Type B pancreatic cell (in vitro differentiated cells): ENCODE results near the gene PSD. TPM values are rescaled to one million over a fixed set of nuclear protein-coding genes. Genes with fewer than 3 reads are reported as not detected.
A peak's percentile ranks its signal among the peaks of the same experiment; 100 is the strongest.

Experiments
- DNase-seq: peaks from one replicate; pipeline ENCODE4 v3.0.0; 2021; ENCODE audit warnings: mixed read lengths; ENCODE audit not compliant: unreplicated experiment; ENCODE audit errors: extremely low spot score
- H3K27ac Mint-ChIP-seq: 2 replicates; pipeline ENCODE4 v1.8.0; 2021; ENCODE audit warnings: mild to moderate bottlenecking, mixed read lengths
- H3K27me3 Mint-ChIP-seq: 2 replicates; pipeline ENCODE4 v1.8.0; 2021; ENCODE audit warnings: mixed read lengths
- H3K36me3 Mint-ChIP-seq: 2 replicates; pipeline ENCODE4 v1.8.0; 2021; ENCODE audit warnings: mixed read lengths
- H3K4me1 Mint-ChIP-seq: one replicate; pipeline ENCODE4 v1.8.0; 2021; ENCODE audit warnings: mixed read lengths; ENCODE audit not compliant: unreplicated experiment
- H3K4me3 Mint-ChIP-seq: 2 replicates; pipeline ENCODE4 v1.8.0; 2021; ENCODE audit warnings: mild to moderate bottlenecking, mixed read lengths
- H3K9me3 Mint-ChIP-seq: 2 replicates; pipeline ENCODE4 v1.8.0; 2021; ENCODE audit warnings: mixed read lengths
- total RNA-seq: library from RNA; stranded (reverse); gene quantifications from 2 replicates; pipeline ENCODE4 v1.2.1, GENCODE V29; 2021; ENCODE audit warnings: low replicate concordance
- TF ChIP-seq, protein P1 (sequence below): fragments of 200-600 bp; sonication (generic); conservative IDR thresholded peaks from 2 replicates; pipeline ENCODE4 v1.5.0; 2021; ENCODE audit warnings: antibody characterized with exemption, mild to moderate bottlenecking

PSD gene
- total RNA-seq, 1 donor from 2014 or later: 7.8 TPM

GRCh38 chr10:102421757-102422512 is 3.4 kb upstream of the PSD start:
- peaks cover 9% of the 10 kb centered on the region for H3K4me1 Mint-ChIP-seq
- H3K27me3 Mint-ChIP-seq: peaks cover 30% of the 10 kb centered on the region
- peak; percentile 71 for DNase-seq
- peak overlapping the region; percentile 95 for H3K4me3 Mint-ChIP-seq
- no peaks in the 10 kb centered on the region for H3K36me3 Mint-ChIP-seq
- TF ChIP-seq, protein P1, sequence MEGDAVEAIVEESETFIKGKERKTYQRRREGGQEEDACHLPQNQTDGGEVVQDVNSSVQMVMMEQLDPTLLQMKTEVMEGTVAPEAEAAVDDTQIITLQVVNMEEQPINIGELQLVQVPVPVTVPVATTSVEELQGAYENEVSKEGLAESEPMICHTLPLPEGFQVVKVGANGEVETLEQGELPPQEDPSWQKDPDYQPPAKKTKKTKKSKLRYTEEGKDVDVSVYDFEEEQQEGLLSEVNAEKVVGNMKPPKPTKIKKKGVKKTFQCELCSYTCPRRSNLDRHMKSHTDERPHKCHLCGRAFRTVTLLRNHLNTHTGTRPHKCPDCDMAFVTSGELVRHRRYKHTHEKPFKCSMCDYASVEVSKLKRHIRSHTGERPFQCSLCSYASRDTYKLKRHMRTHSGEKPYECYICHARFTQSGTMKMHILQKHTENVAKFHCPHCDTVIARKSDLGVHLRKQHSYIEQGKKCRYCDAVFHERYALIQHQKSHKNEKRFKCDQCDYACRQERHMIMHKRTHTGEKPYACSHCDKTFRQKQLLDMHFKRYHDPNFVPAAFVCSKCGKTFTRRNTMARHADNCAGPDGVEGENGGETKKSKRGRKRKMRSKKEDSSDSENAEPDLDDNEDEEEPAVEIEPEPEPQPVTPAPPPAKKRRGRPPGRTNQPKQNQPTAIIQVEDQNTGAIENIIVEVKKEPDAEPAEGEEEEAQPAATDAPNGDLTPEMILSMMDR: no peak
- H3K9me3 Mint-ChIP-seq: no peaks in the 10 kb centered on the region
- H3K27ac Mint-ChIP-seq: peak overlapping the region; percentile 65

GRCh38 chr10:102421507-102421756 is 2.8 kb upstream of the PSD start:
- no peak for DNase-seq
- peaks cover 8% of the 10 kb centered on the region for H3K4me1 Mint-ChIP-seq
- H3K36me3 Mint-ChIP-seq: no peaks in the 10 kb centered on the region
- TF ChIP-seq, protein P1: no peak
- no peaks in the 10 kb centered on the region for H3K9me3 Mint-ChIP-seq
- H3K27ac Mint-ChIP-seq: no peak overlapping the region
- peaks cover 31% of the 10 kb centered on the region for H3K27me3 Mint-ChIP-seq
- H3K4me3 Mint-ChIP-seq: peak overlapping the region; percentile 95

- H3K4me1 Mint-ChIP-seq: peaks cover 5% of the 10 kb centered on the region
- TF ChIP-seq, protein P1: no peak
- no peaks in the 10 kb centered on the region for H3K36me3 Mint-ChIP-seq
- DNase-seq: peak; percentile 99
- peak within 1 kb of the TSS; percentile 95 for H3K4me3 Mint-ChIP-seq
- H3K27me3 Mint-ChIP-seq: peaks cover 35% of the 10 kb centered on the region
- no peaks in the 10 kb centered on the region for H3K9me3 Mint-ChIP-seq
- H3K27ac Mint-ChIP-seq: peak within 1 kb of the TSS; percentile 98
Measured at GRCh38 chr10:102420714-102421506, 2.3 kb upstream of the PSD start, which contains the start of gene FBXL15. Gene FBXL15 (plus strand): TSS chr10:102420836. CDS start chr10:102421130, 294 bp downstream.

DNA sequence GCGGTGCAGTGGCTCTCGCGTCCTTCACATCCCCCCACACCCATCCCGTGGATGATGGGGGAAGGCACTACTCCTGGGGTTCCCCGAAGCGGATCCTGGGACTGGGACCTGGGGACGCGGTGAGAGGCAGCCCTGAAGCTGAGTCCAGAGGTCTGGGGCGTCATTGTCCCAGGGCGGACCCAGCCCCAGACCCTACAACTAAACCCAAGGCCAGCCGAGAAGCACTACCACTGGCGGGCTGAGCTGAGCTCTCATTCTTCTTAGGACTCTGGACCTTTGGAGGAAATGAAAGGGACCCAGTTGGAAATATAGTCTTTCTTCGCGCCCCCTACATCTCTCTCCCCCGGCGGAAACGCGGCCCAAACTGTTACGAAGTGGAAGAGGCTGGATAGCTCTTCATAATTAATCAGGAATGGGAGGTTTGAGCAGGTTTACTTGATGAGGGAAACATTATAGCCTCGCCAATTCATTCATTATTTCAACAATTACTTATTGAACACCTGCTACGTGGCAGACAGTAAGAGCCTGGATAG is 1.7 kb upstream of the PSD start:
- H3K4me3 Mint-ChIP-seq: peak overlapping the region; percentile 95
- no peaks in the 10 kb centered on the region for H3K9me3 Mint-ChIP-seq
- H3K27me3 Mint-ChIP-seq: peaks cover 41% of the 10 kb centered on the region
- peak overlapping the region; percentile 98 for H3K27ac Mint-ChIP-seq
- H3K36me3 Mint-ChIP-seq: no peaks in the 10 kb centered on the region
- peak; percentile 67 for DNase-seq
- peaks cover 5% of the 10 kb centered on the region for H3K4me1 Mint-ChIP-seq
- TF ChIP-seq, protein P1: no peak

DNA sequence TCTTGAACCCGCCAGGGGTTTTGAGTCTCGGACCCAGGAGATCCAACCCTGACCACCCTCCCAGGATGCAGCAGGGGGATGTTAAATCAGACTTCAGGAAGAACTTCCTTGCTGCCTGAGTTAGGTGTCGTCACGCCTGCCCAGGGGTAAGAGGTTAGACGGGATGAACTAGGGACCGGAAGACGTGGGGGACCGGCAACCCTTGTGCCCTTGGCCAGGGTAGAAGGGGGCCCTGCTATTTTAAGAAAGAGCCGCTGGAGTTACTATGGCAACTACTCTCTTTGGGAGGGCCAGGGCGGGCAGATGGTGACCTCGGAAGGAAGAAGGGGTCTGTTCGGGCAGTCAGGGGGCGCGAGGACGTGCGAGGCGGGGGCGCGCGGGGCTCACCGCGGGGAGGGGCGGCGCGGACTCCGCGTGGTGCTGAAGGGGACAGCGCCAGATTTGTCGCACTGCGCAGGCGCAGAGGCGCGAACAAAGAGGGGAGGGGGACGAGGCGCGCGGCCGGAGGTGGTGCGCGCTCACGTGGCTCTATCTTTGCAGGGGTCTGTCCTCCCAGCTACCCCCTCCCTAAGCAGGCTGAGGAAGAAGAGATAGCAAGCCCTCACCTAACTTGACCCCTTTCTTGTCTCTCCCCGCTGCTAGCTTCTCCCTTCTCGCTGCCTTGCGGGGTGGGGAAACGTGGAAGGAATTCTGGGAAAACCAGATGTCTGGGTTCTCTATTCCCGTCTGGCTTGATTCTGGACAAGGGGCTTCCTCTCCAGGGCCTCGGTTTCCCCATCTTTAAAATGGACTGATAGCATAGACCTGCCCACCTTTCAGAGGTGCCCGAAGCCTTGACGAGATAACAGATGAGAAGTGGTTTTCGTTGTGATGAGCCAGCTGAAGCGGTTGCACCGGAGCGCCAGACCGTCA is 940 bp upstream of the PSD start:
- H3K27me3 Mint-ChIP-seq: peaks cover 46% of the 10 kb centered on the region
- peak; percentile 84 for DNase-seq
- no peaks in the 10 kb centered on the region for H3K36me3 Mint-ChIP-seq
- H3K27ac Mint-ChIP-seq: peak overlapping the region; percentile 98
- H3K4me3 Mint-ChIP-seq: peak overlapping the region; percentile 95
- H3K4me1 Mint-ChIP-seq: peaks cover 5% of the 10 kb centered on the region
- no peaks in the 10 kb centered on the region for H3K9me3 Mint-ChIP-seq
- TF ChIP-seq, protein P1: no peak
